CD4-positive, alpha-beta T cell treated with Interleukin-15 for 1 hour (primary cell): ENCODE data around the gene GPR107.
A peak's percentile ranks its signal among the peaks of the same experiment; 100 is the strongest.

Experiments used
- DNase-seq: peaks from one replicate; pipeline ENCODE4 v3.0.0-alpha.2; 2020

GPR107 gene

GRCh38 chr9:130139251-130139650 lies 85.5 kb downstream of the GPR107 start:
- no peak for DNase-seq

DNA sequence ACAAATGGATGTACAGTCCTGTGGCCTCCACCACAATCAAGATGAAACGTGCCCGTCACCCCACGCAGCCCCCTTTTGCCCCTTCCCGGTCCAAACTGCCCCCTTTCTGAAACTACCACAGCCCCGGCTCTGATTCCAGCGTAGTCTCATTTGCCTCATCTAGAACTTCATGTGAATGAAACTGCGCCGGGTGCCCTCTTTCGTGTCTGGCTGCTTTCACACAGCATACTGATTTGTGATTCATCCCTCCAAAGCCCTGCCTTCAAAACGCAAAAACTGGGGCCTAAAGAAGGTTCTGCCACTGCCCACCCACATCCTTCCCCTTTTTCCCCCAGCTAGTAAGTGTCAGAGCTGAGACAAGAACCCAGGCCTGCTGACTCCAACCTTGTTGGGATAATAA lies 87.0 kb downstream of the GPR107 start:
- peak; percentile 28 for DNase-seq

GRCh38 chr9:130142056-130142455 lies 88.3 kb downstream of the GPR107 start:
- no peak for DNase-seq

DNA sequence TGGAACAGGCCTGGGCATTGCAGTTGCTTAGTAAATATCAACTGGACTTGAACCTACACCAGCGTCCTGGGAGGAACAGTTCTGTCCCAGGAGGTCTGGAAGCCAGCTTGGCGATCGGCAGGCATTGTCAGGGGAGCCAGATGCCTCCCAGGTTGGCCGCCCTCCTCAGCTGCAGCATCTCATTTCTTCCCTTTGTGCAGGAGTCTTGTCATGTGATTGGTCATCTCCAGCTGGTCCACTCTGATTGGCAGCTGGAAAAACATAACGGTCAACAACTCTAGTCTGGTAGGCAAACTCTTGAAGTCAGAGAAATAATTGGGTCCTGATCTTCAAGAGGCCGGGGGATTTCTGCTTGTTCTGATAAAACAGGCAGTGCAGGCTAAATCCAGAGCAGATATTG lies 88.9 kb downstream of the GPR107 start:
- DNase-seq: no peak

- no peak for DNase-seq
These were observed 89.7 kb downstream of the GPR107 start for GRCh38 chr9:130143279-130143893.

DNA sequence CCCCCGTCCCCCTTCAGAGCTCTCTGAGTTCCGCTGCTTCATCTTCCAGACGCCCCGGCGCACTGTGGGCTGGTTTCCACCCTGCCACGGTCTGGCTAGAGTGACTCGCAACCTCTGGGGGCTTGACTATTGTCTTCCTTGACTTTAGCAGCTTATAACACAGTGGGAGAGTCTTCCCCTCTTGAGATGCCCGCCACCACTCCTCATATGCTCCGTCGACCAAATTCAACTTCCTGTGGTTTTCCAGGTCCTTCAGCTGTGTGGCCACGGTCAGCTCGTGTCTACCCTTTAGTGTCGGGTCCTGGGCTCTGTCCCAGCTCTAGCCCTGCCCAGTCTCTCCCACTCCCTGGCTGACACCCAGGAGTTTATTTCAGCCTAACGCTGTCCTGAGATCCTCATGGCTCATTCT lies 90.3 kb downstream of the GPR107 start:
- DNase-seq: no peak

- DNase-seq: no peak
These were observed 91.0 kb downstream of the GPR107 start for GRCh38 chr9:130144703-130145102.

DNA sequence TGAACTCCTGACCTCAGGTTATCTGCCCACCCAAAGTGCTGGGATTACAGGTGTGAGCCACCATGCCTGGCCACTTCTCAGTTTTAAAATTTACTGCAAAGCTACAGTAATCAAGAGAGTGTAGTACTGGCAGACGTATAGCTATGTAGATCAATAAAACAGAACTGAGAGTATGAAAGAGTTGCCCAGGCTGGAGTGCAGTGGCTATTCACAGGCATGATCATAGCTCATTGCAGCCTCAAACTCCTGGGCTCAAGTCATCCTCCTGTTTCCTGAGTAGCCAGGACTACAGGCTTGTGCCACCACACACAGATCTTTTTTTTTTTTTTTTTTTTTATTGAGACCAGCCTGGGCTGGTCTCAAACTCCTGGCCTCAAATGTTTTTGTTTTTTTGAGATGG lies 92.0 kb downstream of the GPR107 start:
- no peak for DNase-seq

- no peak for DNase-seq
These were observed 93.5 kb downstream of the GPR107 start for GRCh38 chr9:130147198-130147597.

DNA sequence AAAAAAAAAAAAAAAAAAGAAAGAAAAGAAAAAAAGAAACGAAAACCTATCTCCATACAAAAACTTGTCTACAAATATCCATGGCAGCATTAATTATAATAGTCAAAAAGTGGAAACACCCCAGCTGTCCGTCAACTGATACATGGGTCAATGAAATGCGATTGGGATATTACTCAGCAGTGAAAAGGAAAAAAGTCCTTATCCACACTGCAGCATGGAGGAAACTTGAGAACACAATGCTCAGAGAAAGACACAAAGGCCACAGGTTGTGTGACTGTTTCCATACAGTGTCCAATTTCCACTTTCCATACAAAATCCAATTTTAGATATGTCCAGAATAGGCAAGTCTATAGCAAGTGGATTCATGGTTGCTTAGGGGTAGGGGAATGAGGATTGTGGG lies 94.2 kb downstream of the GPR107 start:
- no peak for DNase-seq

- DNase-seq: no peak
These were observed 95.3 kb downstream of the GPR107 start for GRCh38 chr9:130149031-130149430.

DNA sequence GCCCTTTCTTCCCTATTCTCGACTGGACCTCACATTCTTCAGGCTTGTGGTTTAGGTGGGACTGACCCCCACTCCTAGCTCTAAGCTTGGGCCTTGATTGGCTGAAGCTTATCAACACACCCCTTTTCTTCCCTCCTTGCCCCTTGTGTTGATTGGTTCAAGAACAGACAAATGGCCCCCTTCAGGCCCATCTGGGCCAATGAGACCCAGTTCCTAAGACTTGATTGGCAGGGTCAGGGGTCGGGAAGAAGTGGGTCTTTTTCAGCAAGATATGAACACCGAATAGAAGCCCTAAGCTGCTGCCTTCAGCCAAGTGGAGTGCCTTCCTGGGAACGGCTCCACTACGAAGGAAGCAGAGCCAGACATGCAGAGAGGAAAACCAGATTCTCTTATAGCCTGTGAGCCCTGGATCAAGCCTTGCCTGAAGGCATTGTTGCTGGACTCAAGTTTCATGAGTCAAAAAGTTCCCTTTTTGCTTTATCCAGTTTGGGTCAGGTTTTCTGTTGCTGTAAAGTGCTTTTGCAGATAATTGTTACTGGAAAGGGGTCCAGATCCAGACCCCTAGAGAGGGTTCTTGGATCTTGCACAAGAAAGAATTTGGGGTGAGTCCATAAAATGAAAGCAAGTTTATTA lies 96.1 kb downstream of the GPR107 start:
- DNase-seq: no peak

GRCh38 chr9:130150779-130151382 lies 97.2 kb downstream of the GPR107 start:
- no peak for DNase-seq

DNA sequence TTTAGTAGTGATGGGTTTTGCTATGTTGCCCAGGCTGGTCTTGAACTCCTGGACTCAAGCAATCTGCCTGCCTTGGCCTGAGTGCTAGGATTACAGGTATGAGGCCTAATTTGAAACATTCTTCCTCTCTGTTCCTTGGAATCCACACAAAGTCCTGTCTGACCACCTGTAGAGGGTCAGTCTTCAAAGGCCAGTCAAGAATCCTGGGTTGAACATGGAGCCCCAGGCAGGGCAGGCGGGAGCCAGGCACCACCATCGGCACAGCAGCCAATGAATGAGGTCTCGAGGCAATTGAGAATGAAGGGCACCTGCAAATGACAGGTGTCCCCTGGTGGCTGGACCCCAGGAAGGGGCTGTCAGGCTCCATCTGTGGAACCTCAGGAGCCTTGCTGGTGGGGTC lies 101.1 kb downstream of the GPR107 start:
- DNase-seq: no peak

DNA sequence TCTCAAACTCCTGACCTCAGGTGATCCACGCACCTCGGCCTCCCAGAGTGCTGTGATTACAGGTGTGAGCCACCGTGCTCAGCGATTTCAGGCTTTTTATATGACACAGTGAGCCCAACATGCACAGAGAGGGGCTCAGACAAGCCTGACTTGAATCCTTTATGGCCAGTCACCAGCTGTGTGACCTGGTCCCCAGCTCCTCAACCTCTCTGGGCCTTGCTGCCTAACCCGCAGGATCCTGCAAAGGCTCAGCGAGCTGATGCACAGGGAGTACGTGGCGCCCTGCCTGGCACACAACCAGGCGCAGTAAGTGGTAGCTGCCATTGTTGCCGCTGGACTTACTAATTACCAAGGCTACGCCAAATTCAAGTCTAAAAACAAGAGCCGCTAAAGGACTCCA lies 101.9 kb downstream of the GPR107 start:
- no peak for DNase-seq

DNA sequence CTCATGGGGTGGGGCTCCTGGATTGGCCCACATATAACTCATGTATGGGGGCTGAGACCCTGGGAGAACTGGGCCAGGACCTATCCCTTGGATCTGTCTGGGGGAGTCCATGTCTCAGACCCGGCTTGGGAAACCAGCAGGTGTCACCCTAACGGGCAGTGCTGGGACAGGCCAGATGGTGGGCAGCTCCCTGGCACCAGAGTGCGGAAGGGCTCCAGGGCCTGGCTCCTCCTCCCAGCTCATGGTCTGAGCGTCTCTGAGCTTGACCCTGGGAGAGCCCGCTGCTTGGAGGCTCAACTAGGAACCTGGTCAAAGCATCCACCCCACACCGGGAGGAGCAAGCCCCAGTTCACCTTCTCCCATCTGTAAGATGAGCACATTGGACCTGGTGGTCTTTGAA lies 103.0 kb downstream of the GPR107 start:
- DNase-seq: no peak

DNA sequence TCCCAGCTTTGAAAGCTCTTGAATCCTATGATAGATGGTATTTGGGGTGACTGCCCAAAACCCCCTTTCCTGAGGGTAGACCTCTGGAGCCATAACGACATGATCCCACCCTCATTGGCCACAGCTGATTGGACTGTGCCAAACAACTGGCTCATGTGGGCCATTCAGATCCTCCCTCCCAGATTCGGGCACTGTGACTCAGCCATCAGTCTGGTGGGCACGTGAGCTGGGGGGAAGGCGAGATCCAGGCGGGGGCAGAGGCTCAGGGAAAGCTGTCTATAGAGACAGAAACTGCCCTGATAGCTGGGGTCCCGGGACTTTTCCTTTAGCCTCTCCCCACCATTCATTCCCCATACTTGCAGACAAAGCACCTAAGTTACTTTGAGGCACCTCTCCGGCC lies 103.4 kb downstream of the GPR107 start:
- DNase-seq: no peak

DNA sequence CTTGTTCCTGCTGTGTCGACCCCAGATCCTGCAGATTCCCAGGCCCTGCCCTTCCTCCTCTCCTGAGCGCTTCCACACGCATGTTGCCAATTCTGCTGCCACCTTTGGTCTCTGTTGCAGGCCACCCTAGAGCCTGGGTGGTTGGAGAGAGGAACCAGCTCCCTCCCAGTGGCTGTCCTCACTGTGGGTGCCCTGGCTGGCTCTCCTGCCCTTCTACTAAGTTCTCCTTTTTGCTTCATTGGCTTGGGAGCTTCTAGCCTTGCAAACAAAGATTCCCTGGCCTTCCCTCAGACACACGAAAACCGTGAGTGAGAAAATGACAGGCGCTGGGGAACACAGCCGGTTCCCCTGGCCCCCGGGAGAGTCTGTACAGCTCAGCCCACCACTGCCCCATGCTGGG lies 104.3 kb downstream of the GPR107 start:
- no peak for DNase-seq

DNA sequence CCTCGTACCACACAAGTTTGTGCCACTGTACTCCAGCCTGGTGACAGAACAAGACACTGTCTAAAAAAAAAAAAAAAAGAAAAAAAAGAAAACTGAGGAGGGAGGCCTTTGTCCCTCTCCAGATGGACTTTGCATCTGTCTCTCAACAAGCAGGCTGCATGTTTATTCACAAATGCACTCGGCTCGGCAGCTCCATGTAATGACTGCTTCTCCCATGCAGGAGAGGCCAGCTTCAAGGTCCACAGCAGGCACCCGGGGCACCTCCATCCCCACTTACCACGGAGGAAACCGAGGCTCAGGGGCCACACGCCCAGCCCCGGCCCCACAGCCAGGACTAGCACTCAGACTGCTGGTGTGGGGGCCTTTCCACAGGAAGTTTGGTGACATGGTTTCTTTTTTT lies 105.4 kb downstream of the GPR107 start:
- no peak for DNase-seq

- DNase-seq: no peak
These were observed 106.4 kb downstream of the GPR107 start for GRCh38 chr9:130159915-130160670.

GRCh38 chr9:130160862-130161470 lies 107.3 kb downstream of the GPR107 start:
- no peak for DNase-seq

DNA sequence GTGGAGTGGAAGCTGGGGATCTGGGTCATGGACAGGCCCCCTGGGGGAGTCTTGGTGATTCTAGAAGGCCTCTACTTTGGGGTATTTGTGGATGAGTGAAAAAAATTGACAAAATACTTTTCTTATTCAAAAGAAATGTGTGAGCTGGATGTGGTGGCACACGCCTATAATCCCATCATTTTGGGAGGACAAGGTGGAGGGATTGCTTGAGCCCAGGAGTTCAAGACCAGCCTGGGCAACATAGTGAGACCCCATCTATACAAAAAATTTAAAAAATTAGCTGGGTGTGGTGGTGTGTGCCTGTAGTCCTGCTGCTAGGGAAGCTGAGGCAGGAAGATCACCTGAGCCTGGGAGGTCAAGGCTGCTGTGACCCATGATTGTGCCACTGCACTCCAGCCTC lies 111.9 kb downstream of the GPR107 start:
- DNase-seq: no peak

DNA sequence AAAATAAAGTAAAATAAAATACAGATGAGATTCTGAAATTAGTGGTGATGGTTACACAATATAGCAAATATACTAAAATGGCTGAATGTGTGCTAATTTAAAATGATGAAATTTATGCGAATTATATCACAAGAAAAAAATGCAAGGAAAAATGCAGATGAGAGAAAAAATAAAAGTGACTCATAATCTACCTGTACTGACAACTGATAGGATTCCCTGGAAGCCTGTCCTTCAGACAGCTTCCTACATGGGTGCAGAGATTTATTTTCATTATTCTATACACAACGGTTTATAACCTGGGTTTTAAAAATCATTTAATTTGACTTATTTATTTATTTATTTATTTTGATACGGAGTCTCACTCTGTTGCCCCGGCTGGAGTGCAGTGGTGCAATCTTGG lies 112.7 kb downstream of the GPR107 start:
- no peak for DNase-seq

DNA sequence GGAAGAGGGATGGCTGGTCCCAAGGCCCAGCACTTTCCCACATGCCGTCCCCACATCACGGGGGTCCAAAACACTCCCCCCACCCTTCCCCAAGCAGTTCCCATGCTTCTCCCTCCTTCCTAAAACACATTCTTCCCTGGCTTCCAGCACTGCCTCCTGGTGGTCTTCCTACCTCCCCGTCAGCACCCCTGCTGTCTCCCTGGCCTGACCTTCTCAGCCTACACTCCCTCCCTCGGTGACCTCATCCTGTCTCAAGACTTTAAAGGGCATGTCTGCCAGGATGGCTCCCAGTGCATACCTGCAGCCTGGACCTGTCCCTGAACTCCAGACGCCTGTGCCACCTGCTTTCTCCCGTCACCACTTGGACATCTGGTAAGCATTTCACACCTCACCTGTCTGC lies 114.2 kb downstream of the GPR107 start:
- DNase-seq: no peak
